Brain pericyte (primary cell): ENCODE measurements around the gene GHITM.
A peak's percentile ranks its signal among the peaks of the same experiment; 100 is the strongest.
"Not testable (repeated sequence)": the region's sequence is repeated elsewhere in the genome, so short reads cannot be mapped to it uniquely, and the experiment has no call there.

Source experiments
- DNase-seq: peaks from one replicate; pipeline ENCODE4 v3.0.0-alpha.2; 2012; ENCODE audit warnings: low read depth, low spot score

Gene GHITM

GRCh38 chr10:84139126-84140035 lies at the start of gene GHITM:
GHITM (plus strand) TSS chr10:84139509; CDS start chr10:84141501, 1,992 bp downstream.
- peak; percentile 96 for DNase-seq

- no peak for DNase-seq
Measured at GRCh38 chr10:84095811-84096497, 43.4 kb upstream of the GHITM start.

- DNase-seq: no peak
Measured at GRCh38 chr10:84097787-84098353, 41.4 kb upstream of the GHITM start.

DNA sequence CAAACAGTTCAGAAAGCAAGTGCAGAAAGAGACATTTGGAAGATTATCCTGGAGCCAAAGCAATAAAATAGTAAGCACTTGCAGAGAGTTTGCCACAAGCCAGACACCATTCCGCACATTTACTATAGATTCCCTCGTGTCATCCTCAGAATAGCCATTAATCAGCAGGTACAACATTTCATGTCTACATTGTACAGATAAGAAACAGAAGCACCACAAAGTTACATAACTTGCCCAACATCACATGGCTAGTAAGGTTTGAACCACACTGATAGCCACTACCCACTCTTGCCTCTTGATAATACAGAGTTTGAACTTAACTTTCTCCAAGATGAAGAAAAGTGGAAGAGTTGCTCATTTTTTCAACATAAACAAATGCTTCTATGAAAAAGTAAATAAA lies 40.6 kb upstream of the GHITM start:
- DNase-seq: no peak

GRCh38 chr10:84101042-84101441 lies 38.3 kb upstream of the GHITM start:
- DNase-seq: no peak

- no peak for DNase-seq
Measured at GRCh38 chr10:84108797-84109196, 30.5 kb upstream of the GHITM start.

DNA sequence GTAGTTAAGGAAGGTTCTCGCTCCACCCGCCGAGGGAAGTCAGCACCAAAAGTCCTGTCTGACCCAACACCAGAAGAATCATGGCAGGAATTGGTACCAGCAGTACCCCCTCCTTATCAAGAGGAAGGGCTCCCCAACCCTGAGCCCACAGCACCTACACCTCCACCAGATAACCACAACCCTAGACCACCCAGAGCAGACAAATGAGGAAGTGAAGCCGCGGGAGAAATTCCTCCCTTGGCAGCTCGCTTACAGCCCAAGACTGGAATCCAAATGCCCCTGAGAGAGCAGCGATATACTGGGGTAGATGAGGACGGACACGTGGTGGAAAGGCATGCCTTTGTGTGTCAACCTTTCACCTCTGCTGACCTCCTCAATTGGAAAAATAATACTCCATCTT lies 29.5 kb upstream of the GHITM start:
- DNase-seq: not testable (repeated sequence)

DNA sequence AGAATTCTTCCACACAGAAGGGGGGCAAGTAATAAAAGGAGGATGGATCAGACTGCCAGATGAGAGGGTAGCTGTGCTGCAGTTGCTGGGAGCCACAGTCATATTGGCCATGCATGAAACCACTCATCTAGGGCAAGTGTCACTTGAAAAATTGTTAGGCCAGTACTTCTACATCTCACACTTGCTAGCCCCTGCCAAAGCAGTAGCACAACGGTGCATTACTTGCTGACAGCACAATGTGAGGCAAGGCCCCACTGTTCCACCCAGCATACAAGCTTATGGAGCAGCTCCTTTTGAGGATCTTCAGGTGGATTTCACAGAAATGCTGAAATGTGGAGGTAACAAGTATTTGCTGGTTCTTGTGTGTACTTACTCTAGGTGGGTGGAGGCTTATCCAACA lies 25.8 kb upstream of the GHITM start:
- not testable (repeated sequence) for DNase-seq

GRCh38 chr10:84114088-84114667 lies 25.1 kb upstream of the GHITM start:
- no peak for DNase-seq

GRCh38 chr10:84117204-84117603 lies 22.1 kb upstream of the GHITM start:
- not testable (repeated sequence) for DNase-seq

DNA sequence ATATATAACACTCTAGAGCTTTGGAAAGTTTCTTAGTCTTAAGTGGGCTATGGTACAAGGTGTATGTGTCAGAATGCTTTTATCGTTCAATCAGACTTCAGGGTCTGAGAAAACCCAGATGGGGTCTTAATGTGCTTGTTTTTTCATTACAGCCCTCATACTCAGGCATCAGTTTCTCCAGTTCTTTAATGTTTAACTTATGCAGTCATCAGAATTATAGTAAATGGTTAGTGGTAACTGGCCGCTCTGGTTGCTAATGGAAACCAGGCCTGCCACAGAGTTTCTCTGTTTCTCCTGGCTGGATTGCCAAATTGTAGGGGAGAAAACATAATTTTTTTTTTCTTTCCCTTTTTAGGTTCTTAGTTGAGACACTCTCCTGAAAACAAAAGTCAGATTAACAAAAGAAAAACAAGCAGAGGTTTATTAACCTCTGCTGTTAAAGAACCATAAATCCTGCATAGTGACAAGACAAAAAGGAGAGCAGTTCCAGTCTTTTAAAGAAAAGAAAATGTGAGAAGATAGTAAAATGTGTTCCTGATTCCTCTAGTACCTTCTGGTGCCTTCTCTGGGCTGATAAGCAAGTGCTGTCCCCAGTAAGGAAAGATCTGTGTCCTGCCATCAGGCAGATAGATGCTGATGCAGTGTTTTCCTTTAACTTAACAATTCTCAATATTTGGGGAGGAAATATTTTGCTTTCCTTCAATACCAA lies 21.5 kb upstream of the GHITM start:
- DNase-seq: no peak

- DNase-seq: no peak
Measured at GRCh38 chr10:84118395-84119006, 20.8 kb upstream of the GHITM start.

- DNase-seq: no peak
Measured at GRCh38 chr10:84123362-84123761, 15.9 kb upstream of the GHITM start.

GRCh38 chr10:84125910-84126784 lies 13.2 kb upstream of the GHITM start:
- not testable (repeated sequence) for DNase-seq

- DNase-seq: no peak
Measured at GRCh38 chr10:84126785-84127167, 12.5 kb upstream of the GHITM start.

DNA sequence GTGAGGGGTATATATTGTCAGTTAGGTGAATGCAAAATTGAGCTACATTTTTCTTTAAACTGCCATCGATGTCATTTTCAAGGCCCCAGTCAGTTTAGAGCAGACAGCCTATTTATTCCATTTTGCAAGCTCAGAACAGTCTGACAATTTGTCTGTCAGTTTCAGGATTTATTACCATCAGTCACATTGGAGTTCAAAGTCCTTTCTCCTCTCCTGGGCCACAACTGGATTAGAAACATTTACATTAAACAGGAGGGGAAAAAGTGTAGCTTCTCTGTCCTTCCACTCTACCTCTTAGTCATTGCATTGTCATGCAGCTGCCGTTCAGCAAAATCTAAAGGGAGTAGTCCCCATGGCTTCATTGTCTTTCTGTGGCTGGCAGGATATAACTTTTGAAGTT lies 3.5 kb upstream of the GHITM start:
- DNase-seq: no peak

- no peak for DNase-seq
Measured at GRCh38 chr10:84137811-84138210, 1.5 kb upstream of the GHITM start.

- DNase-seq: no peak
Measured at GRCh38 chr10:84138478-84139125, 707 bp upstream of the GHITM start.

GRCh38 chr10:84140036-84140379 lies 699 bp downstream of the GHITM start:
- no peak for DNase-seq

GRCh38 chr10:84147347-84147746 lies 8.0 kb downstream of the GHITM start:
- DNase-seq: no peak
